ENCODE results near the gene MEG3. TPM values are rescaled to one million over a fixed set of nuclear protein-coding genes. Genes with fewer than 3 reads are reported as not detected.

The MEG3 gene
- total and polyA plus RNA-seq, 2 donors (not counting 3 experiments of a cell fraction or from before 2014, with no cell fraction given), result 378 to 508 TPM

DNA sequence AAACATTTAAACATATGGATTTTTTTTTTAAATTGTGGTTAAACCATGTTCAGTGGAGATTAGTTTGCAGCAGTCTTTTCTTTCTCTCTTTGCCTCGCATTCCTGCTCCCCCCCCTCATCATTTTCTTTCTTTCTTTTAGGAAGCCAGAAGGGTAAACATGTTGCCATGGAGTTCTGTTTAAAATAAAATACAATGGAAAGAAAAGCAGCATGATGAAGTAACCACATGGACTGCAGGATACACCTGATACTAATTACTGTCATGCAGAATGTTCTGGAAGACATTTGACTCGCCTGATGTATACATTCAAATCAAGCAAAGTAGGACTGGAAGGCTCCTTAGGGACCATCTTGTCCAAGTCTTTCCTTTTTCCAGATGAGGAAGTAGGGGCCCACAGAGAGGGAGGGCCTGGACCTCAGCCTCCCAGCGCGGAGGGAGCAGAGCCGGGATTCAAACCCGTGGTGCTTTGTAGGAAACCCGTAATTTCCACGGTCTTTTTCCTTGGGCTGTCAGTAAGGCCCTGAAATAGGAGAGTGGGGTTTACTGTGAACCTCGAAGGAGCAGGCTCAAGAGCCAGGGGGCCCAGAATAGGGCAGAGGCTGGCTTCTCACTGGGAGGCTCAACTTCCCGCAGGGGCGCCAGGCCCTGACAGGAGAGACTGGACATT is 2.4 kb upstream of the MEG3 start:
- no peak overlapping the region for H2AFZ ChIP-seq (ENCODE audit: low read depth, low read length)
- H3K36me3 ChIP-seq (ENCODE audit: control insufficient read depth in 2 of 2, extremely low read depth in 1 of 2, insufficient read depth in 2 of 2, low read length in 2 of 2), result no peaks in the 10 kb centered on the region
- no TSS peak for BruUV-seq (replicated peaks)
- H3K27me3 ChIP-seq (ENCODE audit: control insufficient read depth in 2 of 2, insufficient read depth in 2 of 2, low read length in 2 of 2), result peaks cover 0 to 4% of the 10 kb centered on the region in 2 experiments
- H3K27ac ChIP-seq (ENCODE audit: insufficient read depth, low read depth, low read length), result no peak overlapping the region
- no peak overlapping the region for H3K4me2 ChIP-seq (ENCODE audit: insufficient read depth, low read length)
- ChIA-PET POLR2A (interaction anchor here (1.6 kb wide), 1 partner anchor 131 kb away, joined by 4 read pairs; no protein-coding TSS in a partner anchor), CTCF (interaction anchor here (0.7 to 2.1 kb wide), 3 partner anchors 8 to 161 kb away, joined by 3 to 9 read pairs (median 3); no protein-coding TSS in a partner anchor)
- no peaks in the 10 kb centered on the region for H4K20me1 ChIP-seq (replicated peaks; ENCODE audit: control insufficient read depth, extremely low read depth, insufficient read depth, low read length)
- H3K4me3 ChIP-seq (replicated peaks in 1 of 3; ENCODE audit: insufficient read depth in 1 of 3, low read depth in 1 of 3, low read length in 3 of 3), result no peak overlapping the region
- no peaks in the 10 kb centered on the region for H3K9me3 ChIP-seq (replicated peaks; ENCODE audit: control insufficient read depth, insufficient read depth, low read length)
- H3K4me1 ChIP-seq (ENCODE audit: control insufficient read depth, extremely low read depth, insufficient read depth, low read length), result no peaks in the 10 kb centered on the region
- peaks cover 21% of the 10 kb centered on the region for H3K79me2 ChIP-seq (ENCODE audit: control insufficient read depth, insufficient read depth, low read length)
- no peak for TF ChIP-seq JUN (IDR thresholded peaks at IDR 0.05; ENCODE audit: borderline replicate concordance, insufficient read depth, insufficient read length, low read depth)
- TF ChIP-seq, protein P1, sequence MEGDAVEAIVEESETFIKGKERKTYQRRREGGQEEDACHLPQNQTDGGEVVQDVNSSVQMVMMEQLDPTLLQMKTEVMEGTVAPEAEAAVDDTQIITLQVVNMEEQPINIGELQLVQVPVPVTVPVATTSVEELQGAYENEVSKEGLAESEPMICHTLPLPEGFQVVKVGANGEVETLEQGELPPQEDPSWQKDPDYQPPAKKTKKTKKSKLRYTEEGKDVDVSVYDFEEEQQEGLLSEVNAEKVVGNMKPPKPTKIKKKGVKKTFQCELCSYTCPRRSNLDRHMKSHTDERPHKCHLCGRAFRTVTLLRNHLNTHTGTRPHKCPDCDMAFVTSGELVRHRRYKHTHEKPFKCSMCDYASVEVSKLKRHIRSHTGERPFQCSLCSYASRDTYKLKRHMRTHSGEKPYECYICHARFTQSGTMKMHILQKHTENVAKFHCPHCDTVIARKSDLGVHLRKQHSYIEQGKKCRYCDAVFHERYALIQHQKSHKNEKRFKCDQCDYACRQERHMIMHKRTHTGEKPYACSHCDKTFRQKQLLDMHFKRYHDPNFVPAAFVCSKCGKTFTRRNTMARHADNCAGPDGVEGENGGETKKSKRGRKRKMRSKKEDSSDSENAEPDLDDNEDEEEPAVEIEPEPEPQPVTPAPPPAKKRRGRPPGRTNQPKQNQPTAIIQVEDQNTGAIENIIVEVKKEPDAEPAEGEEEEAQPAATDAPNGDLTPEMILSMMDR (IDR thresholded peaks at IDR 0.05; ENCODE audit: extremely low read depth in 1 of 2, insufficient read depth in 1 of 2, low read depth in 1 of 2, low read length in 2 of 2), result no peak
- no peak for TF ChIP-seq MAX (IDR thresholded peaks at IDR 0.05; ENCODE audit: insufficient read depth, insufficient read length)
- TF ChIP-seq EZH2 (IDR thresholded peaks at IDR 0.05; ENCODE audit: borderline replicate concordance, low read depth, low read length, severe bottlenecking), result no peak
- no peak for TF ChIP-seq MYC (IDR thresholded peaks at IDR 0.05; ENCODE audit: low read depth, low read length)
- no peak for TF ChIP-seq POLR2AphosphoS5 (IDR thresholded peaks at IDR 0.05; ENCODE audit: insufficient read depth, low read depth, low read length)
- TF ChIP-seq GATA2 (IDR thresholded peaks at IDR 0.05; ENCODE audit: insufficient read depth, insufficient read length, low read depth, low read length), result no peak
- TF ChIP-seq POLR2A (IDR thresholded peaks at IDR 0.05; ENCODE audit: low read depth, low read length), result no peak
- no peak for TF ChIP-seq FOS (IDR thresholded peaks at IDR 0.05; ENCODE audit: borderline replicate concordance, insufficient read depth, low read length)
- intact Hi-C loops (cut with micrococcal nuclease), result no loop called here
- no peaks in the 10 kb centered on the region for H3K9me1 ChIP-seq (replicated peaks; ENCODE audit: control insufficient read depth, extremely low read depth, insufficient read depth, low read length)
- no peak for FAIRE-seq
- no peak overlapping the region for H3K9ac ChIP-seq (replicated peaks; ENCODE audit: extremely low read depth, insufficient read depth, low read length)
- dilution Hi-C loops (cut with MboI; ENCODE audit: extremely low pct_ligation_motif_present, low sequenced_read_pairs), result no loop called here
- DNase-seq (ENCODE audit: low read depth, low spot score), result peak; percentile 26
